Hepatocyte (in vitro differentiated cells): ENCODE measurements around the gene SUDS3.

Experiments used
- EZH2 ChIP-seq: fragments of 200-600 bp; sonication (generic); IDR thresholded peaks from 2 replicates; pipeline ENCODE4 v1.6.1; 2016; ENCODE audit warnings: antibody characterized with exemption, mild to moderate bottlenecking, borderline replicate concordance
- EZH2phosphoT487 ChIP-seq: fragments of 200-600 bp; sonication (generic); IDR thresholded peaks from one replicate; pipeline ENCODE4 v1.6.1; 2018; ENCODE audit warnings: antibody characterized with exemption, mild to moderate bottlenecking, low read depth, moderate library complexity; ENCODE audit not compliant: unreplicated experiment, severe bottlenecking
- TF ChIP-seq, protein P1 (sequence below): fragments of 200-600 bp; sonication (generic); IDR thresholded peaks from 2 replicates; pipeline ENCODE4 v1.5.1; 2016; ENCODE audit warnings: antibody characterized with exemption, mild to moderate bottlenecking; ENCODE audit not compliant: poor library complexity

DNA sequence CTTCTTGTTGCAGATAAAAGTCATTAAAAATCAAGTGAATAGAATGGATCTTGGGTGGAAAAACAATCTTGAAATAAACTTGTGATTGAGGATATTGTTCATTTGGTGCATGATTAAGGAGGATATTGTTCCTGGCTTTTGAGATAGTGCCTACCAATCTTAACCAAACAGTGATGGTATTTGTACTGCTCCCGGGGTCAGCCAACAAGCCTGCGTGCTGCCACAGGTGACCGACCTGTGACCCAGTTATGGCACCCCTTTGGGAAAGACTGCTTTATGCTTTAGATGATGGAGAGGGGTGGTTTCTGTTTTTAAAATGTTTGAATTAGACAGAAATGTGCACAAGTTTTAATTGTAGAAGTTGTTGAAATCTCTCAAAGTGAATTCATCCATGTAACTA is 41.6 kb downstream of the SUDS3 start:
- TF ChIP-seq, protein P1, sequence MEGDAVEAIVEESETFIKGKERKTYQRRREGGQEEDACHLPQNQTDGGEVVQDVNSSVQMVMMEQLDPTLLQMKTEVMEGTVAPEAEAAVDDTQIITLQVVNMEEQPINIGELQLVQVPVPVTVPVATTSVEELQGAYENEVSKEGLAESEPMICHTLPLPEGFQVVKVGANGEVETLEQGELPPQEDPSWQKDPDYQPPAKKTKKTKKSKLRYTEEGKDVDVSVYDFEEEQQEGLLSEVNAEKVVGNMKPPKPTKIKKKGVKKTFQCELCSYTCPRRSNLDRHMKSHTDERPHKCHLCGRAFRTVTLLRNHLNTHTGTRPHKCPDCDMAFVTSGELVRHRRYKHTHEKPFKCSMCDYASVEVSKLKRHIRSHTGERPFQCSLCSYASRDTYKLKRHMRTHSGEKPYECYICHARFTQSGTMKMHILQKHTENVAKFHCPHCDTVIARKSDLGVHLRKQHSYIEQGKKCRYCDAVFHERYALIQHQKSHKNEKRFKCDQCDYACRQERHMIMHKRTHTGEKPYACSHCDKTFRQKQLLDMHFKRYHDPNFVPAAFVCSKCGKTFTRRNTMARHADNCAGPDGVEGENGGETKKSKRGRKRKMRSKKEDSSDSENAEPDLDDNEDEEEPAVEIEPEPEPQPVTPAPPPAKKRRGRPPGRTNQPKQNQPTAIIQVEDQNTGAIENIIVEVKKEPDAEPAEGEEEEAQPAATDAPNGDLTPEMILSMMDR: no peak
- TF ChIP-seq EZH2phosphoT487 (no peak), EZH2 (no peak)
